ENCODE measurements around the gene SIK1. TPM values are rescaled to one million over a fixed set of nuclear protein-coding genes. Genes with fewer than 3 reads are reported as not detected.
A peak's percentile ranks its signal among the peaks of the same experiment; 100 is the strongest.
"Not testable (repeated sequence)": the region's sequence is repeated elsewhere in the genome, so short reads cannot be mapped to it uniquely, and the experiment has no call there.

Gene SIK1
- total RNA-seq, 6 donors from 2014 or later = 7.8 to 77.3 (median 43.7) TPM

DNA sequence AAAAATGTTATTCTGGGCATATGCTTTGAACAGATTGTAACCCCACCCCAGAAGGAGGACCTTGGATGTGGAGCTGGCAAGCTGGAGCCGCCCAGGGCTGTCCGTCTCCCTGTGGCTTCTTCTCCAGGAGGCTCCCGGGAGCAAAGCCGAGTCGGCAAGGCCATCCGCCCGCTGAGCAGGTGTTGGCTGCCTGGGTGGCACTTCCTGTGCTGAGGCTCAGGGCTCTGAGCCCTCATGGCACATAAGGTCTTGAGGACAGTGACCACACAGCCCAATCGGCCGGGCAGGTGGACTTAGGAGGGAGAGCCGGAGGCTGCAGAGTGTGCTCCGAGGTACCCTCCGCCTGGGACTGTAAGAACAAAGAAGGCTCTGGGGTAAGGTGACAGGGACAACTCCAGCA is 28.8 kb upstream of the SIK1 start:
- not testable (repeated sequence) for H3K4me1 ChIP-seq; ATAC-seq (ENCODE audit: low FRiP score in 2 of 2); DNase-seq; H3K9me3 ChIP-seq; H3K27me3 ChIP-seq; H3K4me3 ChIP-seq; H3K27ac ChIP-seq; H3K36me3 ChIP-seq
- WGBS, 2 donors = no CpG with 5 or more reads among the region's 12 CpGs

DNA sequence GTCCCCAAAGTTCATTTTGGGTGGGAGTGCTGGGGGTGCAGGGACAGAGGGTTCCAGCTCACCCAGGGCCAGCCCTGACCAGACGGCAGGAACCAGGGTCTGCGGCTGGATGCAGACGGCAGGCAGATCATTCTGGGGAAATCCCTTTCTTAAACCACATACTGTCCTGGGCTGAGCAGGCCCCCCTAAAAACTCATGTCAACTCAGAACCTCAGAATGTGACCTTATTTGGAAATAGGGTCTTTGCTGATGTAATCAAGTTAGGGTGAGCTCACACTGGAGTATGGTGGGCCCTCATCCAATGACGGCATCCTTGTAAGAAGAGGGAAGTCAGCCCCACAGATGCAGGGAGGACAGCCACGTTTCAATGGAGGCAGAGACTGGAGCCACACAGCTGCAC is 27.2 kb upstream of the SIK1 start:
- H3K27ac ChIP-seq; H3K27me3 ChIP-seq; ATAC-seq (ENCODE audit: low FRiP score in 2 of 2); H3K4me1 ChIP-seq; H3K4me3 ChIP-seq; H3K36me3 ChIP-seq; H3K9me3 ChIP-seq; DNase-seq: not testable (repeated sequence)
- WGBS, 2 donors = no CpG with 5 or more reads among the region's 5 CpGs

DNA sequence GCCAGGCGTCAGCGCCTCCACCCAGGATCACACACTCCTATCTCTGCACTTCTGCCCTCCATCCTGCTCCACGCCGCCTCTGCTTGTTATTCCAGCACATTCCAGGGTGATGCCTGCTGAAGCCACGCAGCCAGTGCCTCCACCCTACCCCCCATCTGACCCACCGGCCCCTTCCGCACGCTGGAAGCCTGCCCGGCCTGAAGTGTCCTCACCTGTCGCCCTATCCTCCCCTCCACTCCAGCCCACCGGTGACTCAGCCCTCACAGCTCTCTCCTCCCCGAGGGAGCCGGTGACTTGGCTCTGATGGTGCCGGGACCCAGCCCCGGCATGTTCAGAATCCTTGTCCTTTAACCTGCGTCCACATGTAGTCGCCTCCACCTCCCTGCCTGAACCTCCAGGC is 24.9 kb upstream of the SIK1 start:
- H3K27me3 ChIP-seq; H3K36me3 ChIP-seq; H3K9me3 ChIP-seq; H3K4me1 ChIP-seq; H3K4me3 ChIP-seq; H3K27ac ChIP-seq; ATAC-seq (ENCODE audit: low FRiP score in 2 of 2); DNase-seq: not testable (repeated sequence)
- WGBS, 2 donors = no CpG with 5 or more reads among the region's 17 CpGs

DNA sequence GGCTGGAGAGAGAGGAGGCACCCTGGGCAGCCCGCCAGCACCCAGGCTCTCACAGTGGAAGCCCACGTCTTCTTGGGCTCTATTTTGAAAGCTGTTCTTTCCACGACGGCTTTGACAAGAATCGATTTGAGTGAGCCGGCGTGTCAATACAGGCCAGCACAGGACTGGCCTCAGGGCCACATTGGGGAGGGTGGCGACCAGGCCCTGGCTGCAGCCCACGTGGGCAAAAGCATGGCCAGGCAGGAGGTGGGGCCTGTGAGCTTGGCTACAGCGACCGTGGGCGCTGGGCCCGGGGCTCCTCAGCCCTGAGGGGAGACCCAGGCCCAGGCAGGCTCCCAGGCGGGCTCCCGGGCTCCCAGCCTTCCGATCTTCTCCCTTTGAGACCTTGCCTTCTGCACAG is 23.4 kb upstream of the SIK1 start:
- H3K9me3 ChIP-seq; H3K36me3 ChIP-seq; H3K27ac ChIP-seq; ATAC-seq (ENCODE audit: low FRiP score in 2 of 2); DNase-seq; H3K27me3 ChIP-seq; H3K4me3 ChIP-seq; H3K4me1 ChIP-seq: not testable (repeated sequence)
- no CpG with 5 or more reads among the region's 16 CpGs for WGBS, 2 donors

- H3K4me3 ChIP-seq, H3K4me1 ChIP-seq, H3K27ac ChIP-seq, H3K9me3 ChIP-seq, DNase-seq, H3K27me3 ChIP-seq, H3K36me3 ChIP-seq: not testable (repeated sequence)
- no CpG with 5 or more reads among the region's 23 CpGs for WGBS, 2 donors
- peak in 1 of 2 donors; percentile 78 for ATAC-seq (ENCODE audit: low FRiP score in 2 of 2)
Observed at GRCh38 chr21:43447353-43447977, 20.5 kb upstream of the SIK1 start.

GRCh38 chr21:43446277-43446932 is 19.5 kb upstream of the SIK1 start:
- H3K27me3 ChIP-seq = not testable (repeated sequence)
- peak; percentile 20 to 63 for ATAC-seq (ENCODE audit: low FRiP score in 2 of 2)

GRCh38 chr21:43444524-43444923 is 17.6 kb upstream of the SIK1 start:
- not testable (repeated sequence) for H3K27me3 ChIP-seq; DNase-seq; H3K4me1 ChIP-seq; H3K27ac ChIP-seq; H3K4me3 ChIP-seq; ATAC-seq (ENCODE audit: low FRiP score in 2 of 2); H3K36me3 ChIP-seq; H3K9me3 ChIP-seq
- no CpG with 5 or more reads among the region's 28 CpGs for WGBS, 2 donors

More at GRCh38 chr21:43446277-43446932, 19.5 kb upstream of the SIK1 start:
- H3K27ac ChIP-seq, H3K9me3 ChIP-seq, DNase-seq, H3K36me3 ChIP-seq, H3K4me3 ChIP-seq, H3K4me1 ChIP-seq: not testable (repeated sequence)
- WGBS, 2 donors = no CpG with 5 or more reads among the region's 35 CpGs

DNA sequence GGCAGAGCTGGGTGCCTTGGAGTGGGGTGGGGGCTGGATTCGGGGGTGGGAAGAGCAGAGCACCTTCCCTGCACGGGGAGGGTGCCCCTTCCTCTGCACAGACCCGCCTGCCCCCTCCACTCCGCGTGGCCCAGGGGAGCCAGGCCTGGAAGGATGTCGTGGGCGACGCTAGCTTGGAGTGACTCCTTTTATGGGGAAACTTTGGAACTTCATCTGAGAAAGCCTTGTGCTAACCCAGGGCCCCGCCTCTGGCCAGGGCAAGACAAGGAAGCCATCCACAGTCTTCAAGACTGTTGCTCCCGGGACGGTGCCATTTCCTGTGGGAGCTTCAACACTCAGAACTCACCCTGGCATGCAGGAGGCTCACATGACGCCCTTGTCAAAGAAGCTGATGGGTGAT is 15.6 kb upstream of the SIK1 start:
- H3K36me3 ChIP-seq; ATAC-seq (ENCODE audit: low FRiP score in 2 of 2); DNase-seq; H3K4me1 ChIP-seq; H3K27me3 ChIP-seq; H3K27ac ChIP-seq; H3K9me3 ChIP-seq; H3K4me3 ChIP-seq: not testable (repeated sequence)
- WGBS, 2 donors = no CpG with 5 or more reads among the region's 12 CpGs

- DNase-seq, H3K4me3 ChIP-seq, H3K36me3 ChIP-seq, H3K9me3 ChIP-seq, H3K27ac ChIP-seq, H3K27me3 ChIP-seq, H3K4me1 ChIP-seq: not testable (repeated sequence)
- ATAC-seq (ENCODE audit: low FRiP score in 2 of 2) = peak in 1 of 2 donors; percentile 67
- no CpG with 5 or more reads among the region's 25 CpGs for WGBS, 2 donors
Observed at GRCh38 chr21:43440835-43441727, 14.2 kb upstream of the SIK1 start.

GRCh38 chr21:43439316-43440075 is 12.6 kb upstream of the SIK1 start:
- WGBS, 2 donors = no CpG with 5 or more reads among the region's 6 CpGs
- not testable (repeated sequence) for ATAC-seq (ENCODE audit: low FRiP score in 2 of 2); DNase-seq; H3K27ac ChIP-seq; H3K4me1 ChIP-seq; H3K4me3 ChIP-seq; H3K9me3 ChIP-seq; H3K36me3 ChIP-seq; H3K27me3 ChIP-seq

DNA sequence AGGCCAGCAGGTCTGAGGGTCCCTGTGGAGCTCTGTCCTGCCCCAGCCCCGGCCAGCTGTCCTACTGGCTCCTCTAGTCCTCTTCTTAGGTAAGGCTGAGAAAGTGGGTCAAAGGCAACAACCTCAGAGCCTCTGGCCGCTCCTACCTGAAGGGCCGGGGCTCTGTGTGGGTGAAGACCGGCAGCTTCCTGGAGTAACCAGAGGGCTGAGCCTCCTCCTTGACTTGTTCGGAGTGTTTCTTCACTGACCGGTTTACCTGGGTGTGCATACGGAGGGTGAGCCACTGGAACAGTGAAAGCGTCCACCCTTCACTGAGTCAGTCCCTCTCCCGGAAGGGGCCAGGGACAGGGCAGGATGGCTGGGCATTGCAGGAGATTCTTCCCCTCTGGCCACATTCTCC is 9.3 kb upstream of the SIK1 start:
- not testable (repeated sequence) for H3K27me3 ChIP-seq, DNase-seq, H3K4me1 ChIP-seq, H3K36me3 ChIP-seq, H3K27ac ChIP-seq, H3K4me3 ChIP-seq, H3K9me3 ChIP-seq
- WGBS, 2 donors = no CpG with 5 or more reads among the region's 9 CpGs
- ATAC-seq (ENCODE audit: low FRiP score in 2 of 2) = peak in 1 of 2 donors; percentile 87

DNA sequence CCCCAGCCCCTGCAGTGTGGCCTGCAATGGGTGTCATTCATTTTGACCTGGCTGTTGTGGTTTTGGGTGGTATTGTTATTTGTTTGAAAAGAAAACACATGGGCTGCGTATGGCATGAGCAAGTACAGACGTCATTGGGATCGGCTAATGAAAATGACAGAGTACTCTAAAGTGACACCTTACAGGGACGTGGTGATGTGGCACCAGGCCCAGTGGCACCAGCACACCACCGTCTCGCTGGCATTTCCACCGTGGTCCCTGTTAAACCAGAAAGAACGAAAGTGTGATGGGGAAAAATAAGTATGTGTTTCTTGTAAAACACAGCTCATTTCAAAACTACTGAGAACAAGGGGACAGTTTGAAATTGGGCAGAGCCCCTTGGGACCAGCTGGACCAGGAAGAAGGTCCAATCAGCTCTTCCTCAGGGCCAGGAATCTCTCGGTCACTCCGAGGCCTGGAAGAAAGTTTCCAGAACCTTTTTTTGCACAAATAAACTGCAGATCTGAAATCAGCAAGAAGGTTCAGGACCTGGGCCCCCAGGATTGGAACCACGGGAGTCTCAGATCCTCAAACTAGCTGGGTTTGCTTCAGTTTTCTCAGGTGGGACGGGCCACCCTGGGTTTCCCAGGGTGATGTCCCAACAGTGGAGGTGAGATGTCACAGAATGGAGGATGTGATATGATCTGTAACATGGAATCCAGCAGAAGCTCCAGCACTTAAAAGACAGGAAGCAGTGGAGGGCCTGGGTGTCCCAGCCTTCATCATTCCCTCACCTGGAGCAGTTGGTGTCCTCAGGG is 6.6 kb upstream of the SIK1 start:
- DNase-seq; H3K27me3 ChIP-seq; H3K9me3 ChIP-seq; ATAC-seq (ENCODE audit: low FRiP score in 2 of 2); H3K4me1 ChIP-seq; H3K36me3 ChIP-seq; H3K4me3 ChIP-seq; H3K27ac ChIP-seq: not testable (repeated sequence)
- no CpG with 5 or more reads among the region's 12 CpGs for WGBS, 2 donors

Measured in upper lobe of left lung (tissue), 6 donors.